LNCaP clone FGC (cell line): ENCODE data around the gene NFIB.

Source experiments
- DNase-seq: peaks from one replicate; pipeline ENCODE4 v3.0.0-alpha.2; 2011; ENCODE audit warnings: low read depth
- H3K4me3 ChIP-seq: 2 replicates; pipeline ENCODE4 v1.5.1; 2011; ENCODE audit warnings: mild to moderate bottlenecking, low read depth, low read length, control low read depth
- TF ChIP-seq, protein P1 (sequence below): IDR thresholded peaks from 2 replicates; pipeline ENCODE4 v1.5.1; 2012; ENCODE audit warnings: mild to moderate bottlenecking; ENCODE audit not compliant: control insufficient read depth, insufficient read depth; ENCODE audit errors: extremely low read depth

NFIB gene

GRCh38 chr9:14270358-14271092, 43.4 kb downstream of the NFIB start:
- H3K4me3 ChIP-seq: no peak overlapping the region
- no peak for DNase-seq
- TF ChIP-seq, protein P1, sequence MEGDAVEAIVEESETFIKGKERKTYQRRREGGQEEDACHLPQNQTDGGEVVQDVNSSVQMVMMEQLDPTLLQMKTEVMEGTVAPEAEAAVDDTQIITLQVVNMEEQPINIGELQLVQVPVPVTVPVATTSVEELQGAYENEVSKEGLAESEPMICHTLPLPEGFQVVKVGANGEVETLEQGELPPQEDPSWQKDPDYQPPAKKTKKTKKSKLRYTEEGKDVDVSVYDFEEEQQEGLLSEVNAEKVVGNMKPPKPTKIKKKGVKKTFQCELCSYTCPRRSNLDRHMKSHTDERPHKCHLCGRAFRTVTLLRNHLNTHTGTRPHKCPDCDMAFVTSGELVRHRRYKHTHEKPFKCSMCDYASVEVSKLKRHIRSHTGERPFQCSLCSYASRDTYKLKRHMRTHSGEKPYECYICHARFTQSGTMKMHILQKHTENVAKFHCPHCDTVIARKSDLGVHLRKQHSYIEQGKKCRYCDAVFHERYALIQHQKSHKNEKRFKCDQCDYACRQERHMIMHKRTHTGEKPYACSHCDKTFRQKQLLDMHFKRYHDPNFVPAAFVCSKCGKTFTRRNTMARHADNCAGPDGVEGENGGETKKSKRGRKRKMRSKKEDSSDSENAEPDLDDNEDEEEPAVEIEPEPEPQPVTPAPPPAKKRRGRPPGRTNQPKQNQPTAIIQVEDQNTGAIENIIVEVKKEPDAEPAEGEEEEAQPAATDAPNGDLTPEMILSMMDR: no peak

- TF ChIP-seq, protein P1: no peak
- DNase-seq: no peak
- H3K4me3 ChIP-seq: no peak overlapping the region
These were observed 44.0 kb downstream of the NFIB start for GRCh38 chr9:14269916-14270315.

GRCh38 chr9:14263707-14264483, 50.0 kb downstream of the NFIB start:
- no peak for DNase-seq
- no peak overlapping the region for H3K4me3 ChIP-seq
- TF ChIP-seq, protein P1: no peak

GRCh38 chr9:14262827-14263226, 51.1 kb downstream of the NFIB start:
- TF ChIP-seq, protein P1: no peak
- H3K4me3 ChIP-seq: no peak overlapping the region
- DNase-seq: no peak

- H3K4me3 ChIP-seq: no peak overlapping the region
- TF ChIP-seq, protein P1: no peak
- no peak for DNase-seq
These were observed 52.3 kb downstream of the NFIB start for GRCh38 chr9:14261616-14262015.

GRCh38 chr9:14260101-14260500, 53.8 kb downstream of the NFIB start:
- TF ChIP-seq, protein P1: no peak
- H3K4me3 ChIP-seq: no peak overlapping the region
- no peak for DNase-seq

DNA sequence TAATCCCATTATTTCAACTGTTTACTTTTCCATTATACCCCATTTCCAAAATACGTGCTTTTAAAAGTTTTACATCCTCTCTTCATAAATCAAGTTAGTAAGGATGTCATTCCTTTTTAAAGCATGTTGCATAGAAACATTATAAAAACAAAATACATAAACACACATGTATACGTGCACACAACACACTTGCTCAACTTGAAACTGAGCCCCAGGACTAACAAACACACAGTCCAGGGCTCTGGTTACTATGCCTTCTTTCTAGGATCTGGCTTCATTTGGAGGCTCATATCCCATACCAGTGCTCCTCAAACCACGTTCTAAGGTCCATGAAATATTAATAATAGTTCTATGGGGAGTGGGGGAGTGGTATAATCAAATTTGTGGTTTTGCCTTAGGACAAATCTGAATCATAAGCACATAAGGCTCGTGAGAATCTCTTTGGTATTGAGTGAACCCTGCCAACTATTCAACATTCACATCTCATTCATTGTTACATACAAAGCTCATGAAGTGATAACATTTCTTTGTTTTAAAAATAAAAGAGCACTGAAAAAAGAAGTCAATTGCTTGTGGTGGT, 55.2 kb downstream of the NFIB start:
- DNase-seq: no peak
- H3K4me3 ChIP-seq: no peak overlapping the region
- TF ChIP-seq, protein P1: no peak
